SJCRH30 (cell line): ENCODE data around the gene TOP1. TPM values are rescaled to one million over a fixed set of nuclear protein-coding genes. Genes with fewer than 3 reads are reported as not detected.

Experiments
- DNase-seq, 2 experiments: peaks; one replicate each; pipeline ENCODE4 v3.0.0-alpha.2; 2015 to 2020
- H3K27ac ChIP-seq: fragments of 250-450 bp; sonication (Bioruptor Pico); 2 replicates; pipeline ENCODE4 v1.5.1; 2020; ENCODE audit warnings: mild to moderate bottlenecking, moderate library complexity
- H3K27me3 ChIP-seq: fragments of 250-450 bp; sonication (Bioruptor Pico); 2 replicates; pipeline ENCODE4 v1.5.1; 2020; ENCODE audit warnings: mild to moderate bottlenecking, moderate library complexity
- H3K36me3 ChIP-seq: fragments of 250-450 bp; sonication (Bioruptor Pico); 2 replicates; pipeline ENCODE4 v1.5.1; 2020; ENCODE audit warnings: mild to moderate bottlenecking, moderate library complexity
- H3K4me1 ChIP-seq: fragments of 250-450 bp; sonication (Bioruptor Pico); 2 replicates; pipeline ENCODE4 v1.5.1; 2020; ENCODE audit warnings: mild to moderate bottlenecking, moderate library complexity
- H3K4me3 ChIP-seq: fragments of 250-450 bp; sonication (Bioruptor Pico); 2 replicates; pipeline ENCODE4 v1.5.1; 2020; ENCODE audit warnings: mild to moderate bottlenecking, moderate library complexity
- H3K9me3 ChIP-seq: fragments of 250-450 bp; sonication (Bioruptor Pico); replicated peaks from 2 replicates; pipeline ENCODE4 v1.5.1; 2020; ENCODE audit warnings: mild to moderate bottlenecking, moderate library complexity
- total RNA-seq: library from RNA; depleted of rRNA; stranded (reverse); fragments of >200 nt; shearing (Covaris generic); gene quantifications from 2 replicates; pipeline ENCODE4 v1.2.3, GENCODE V29; 2014

The TOP1 gene
- total RNA-seq, 1 experiment from 2014 or later, result 71.9 TPM

- Histone ChIP-seq H3K4me1 (no peaks in the 10 kb centered on the region), H3K27me3 (no peaks in the 10 kb centered on the region), H3K9me3 (no peaks in the 10 kb centered on the region), H3K27ac (no peak overlapping the region), H3K36me3 (peaks cover 16% of the 10 kb centered on the region), H3K4me3 (no peak overlapping the region)
- no peak for DNase-seq
These were observed 123.6 kb downstream of the TOP1 start for GRCh38 chr20:41152108-41152757.

DNA sequence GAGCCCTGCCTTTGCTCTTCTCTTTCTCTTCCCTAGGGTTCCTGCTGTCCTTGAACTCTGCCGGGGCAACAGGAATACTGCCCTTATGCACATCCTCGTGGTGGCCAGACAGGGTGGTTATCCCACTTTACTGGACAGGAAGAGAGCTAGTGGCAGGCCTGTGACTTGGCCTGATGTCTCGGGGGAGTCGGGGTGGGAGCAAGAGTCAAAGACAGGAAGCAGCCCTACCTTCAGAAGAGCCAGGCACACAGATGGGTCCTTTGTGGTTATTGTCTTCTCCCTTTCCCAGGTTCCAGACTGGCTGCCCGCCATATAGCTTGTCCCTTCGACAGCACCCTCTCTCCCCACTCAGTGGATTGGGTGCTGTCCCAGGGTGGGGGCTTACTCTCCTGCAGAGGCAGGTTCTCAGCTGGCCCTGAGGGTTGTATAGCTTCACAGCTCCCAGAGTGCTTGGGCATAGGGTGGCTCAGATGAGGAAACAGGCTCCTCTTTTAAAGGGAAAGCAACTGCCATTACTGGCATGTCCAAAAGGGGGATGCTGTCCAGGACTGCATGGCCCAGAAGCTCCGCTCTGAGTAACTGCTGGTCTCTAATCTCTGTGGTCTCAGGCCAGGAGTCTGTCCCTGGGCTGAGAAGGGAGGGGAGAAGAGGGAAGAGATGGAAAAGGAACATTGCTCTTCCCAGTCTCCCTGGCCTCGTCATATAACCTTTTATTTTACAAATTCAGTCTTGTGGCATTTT lies 126.0 kb downstream of the TOP1 start:
- Histone ChIP-seq H3K4me3 (no peak overlapping the region), H3K36me3 (peaks cover 9% of the 10 kb centered on the region), H3K27me3 (no peaks in the 10 kb centered on the region), H3K9me3 (no peaks in the 10 kb centered on the region), H3K27ac (no peak overlapping the region), H3K4me1 (no peaks in the 10 kb centered on the region)
- no peak for DNase-seq

DNA sequence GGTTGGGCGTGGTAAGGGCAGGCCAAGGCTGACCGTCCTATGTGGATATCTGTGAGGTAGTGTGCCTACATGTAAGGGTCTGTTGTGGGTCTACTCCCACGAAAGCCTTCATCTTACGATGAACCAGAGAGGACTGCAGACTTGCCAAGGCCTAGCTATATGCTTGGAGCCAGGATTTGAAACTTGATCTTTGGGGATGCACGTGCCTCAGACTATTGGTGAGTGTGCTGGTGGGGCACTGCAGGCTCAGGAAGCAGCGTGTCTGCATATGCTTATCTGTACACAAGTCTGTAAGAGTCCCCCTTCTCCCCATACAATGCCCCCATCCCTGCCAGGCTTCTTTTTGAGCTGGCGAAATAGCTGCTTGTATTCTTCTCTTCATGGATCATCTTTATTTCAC lies 126.6 kb downstream of the TOP1 start:
- H3K4me1 ChIP-seq, result no peaks in the 10 kb centered on the region
- no peaks in the 10 kb centered on the region for H3K27me3 ChIP-seq
- no peak for DNase-seq
- H3K36me3 ChIP-seq, result peaks cover 15% of the 10 kb centered on the region
- H3K4me3 ChIP-seq, result no peak overlapping the region
- no peak overlapping the region for H3K27ac ChIP-seq
- H3K9me3 ChIP-seq, result no peaks in the 10 kb centered on the region

- no peaks in the 10 kb centered on the region for H3K27me3 ChIP-seq
- no peak overlapping the region for H3K4me3 ChIP-seq
- no peak for DNase-seq
- no peaks in the 10 kb centered on the region for H3K4me1 ChIP-seq
- no peak overlapping the region for H3K27ac ChIP-seq
- H3K36me3 ChIP-seq, result peaks cover 33% of the 10 kb centered on the region
- H3K9me3 ChIP-seq, result no peaks in the 10 kb centered on the region
These were observed 129.5 kb downstream of the TOP1 start for GRCh38 chr20:41158082-41158625.

GRCh38 chr20:41159547-41159946 lies 130.9 kb downstream of the TOP1 start:
- no peaks in the 10 kb centered on the region for H3K27me3 ChIP-seq
- no peak overlapping the region for H3K27ac ChIP-seq
- no peak overlapping the region for H3K4me3 ChIP-seq
- no peaks in the 10 kb centered on the region for H3K9me3 ChIP-seq
- peaks cover 47% of the 10 kb centered on the region for H3K36me3 ChIP-seq
- no peak for DNase-seq
- no peaks in the 10 kb centered on the region for H3K4me1 ChIP-seq

GRCh38 chr20:41160686-41161085 lies 132.1 kb downstream of the TOP1 start:
- DNase-seq, result no peak
- Histone ChIP-seq H3K4me1 (no peaks in the 10 kb centered on the region), H3K9me3 (no peaks in the 10 kb centered on the region), H3K36me3 (peaks cover 58% of the 10 kb centered on the region), H3K27ac (no peak overlapping the region), H3K4me3 (no peak overlapping the region), H3K27me3 (no peaks in the 10 kb centered on the region)

DNA sequence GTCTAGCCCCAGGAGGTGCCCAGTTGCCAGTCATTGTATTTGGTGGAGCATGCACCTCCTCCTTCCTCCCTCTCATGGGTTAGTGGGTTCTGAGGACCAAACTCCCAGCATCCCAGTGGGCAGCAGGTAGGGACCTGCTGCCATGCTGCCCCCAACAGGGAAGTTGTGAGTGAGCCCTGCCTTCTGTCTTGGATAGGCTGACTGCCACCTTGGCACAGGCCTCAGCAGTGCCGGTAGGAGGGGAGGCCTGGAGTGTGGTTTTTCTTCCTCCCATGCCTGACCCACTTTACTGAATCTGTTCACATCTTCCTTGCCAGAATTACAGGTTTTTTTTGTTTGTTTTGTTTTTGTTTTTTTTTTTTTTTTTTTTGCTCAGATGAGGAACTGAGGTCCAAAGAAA lies 133.3 kb downstream of the TOP1 start:
- DNase-seq, result no peak
- H3K27me3 ChIP-seq, result no peaks in the 10 kb centered on the region
- H3K27ac ChIP-seq, result no peak overlapping the region
- peaks cover 70% of the 10 kb centered on the region for H3K36me3 ChIP-seq
- H3K4me3 ChIP-seq, result no peak overlapping the region
- H3K9me3 ChIP-seq, result no peaks in the 10 kb centered on the region
- no peaks in the 10 kb centered on the region for H3K4me1 ChIP-seq

GRCh38 chr20:41162396-41162795 lies 133.8 kb downstream of the TOP1 start:
- H3K4me1 ChIP-seq, result no peaks in the 10 kb centered on the region
- H3K4me3 ChIP-seq, result no peak overlapping the region
- peaks cover 75% of the 10 kb centered on the region for H3K36me3 ChIP-seq
- no peaks in the 10 kb centered on the region for H3K9me3 ChIP-seq
- no peak overlapping the region for H3K27ac ChIP-seq
- H3K27me3 ChIP-seq, result no peaks in the 10 kb centered on the region
- DNase-seq, result no peak

DNA sequence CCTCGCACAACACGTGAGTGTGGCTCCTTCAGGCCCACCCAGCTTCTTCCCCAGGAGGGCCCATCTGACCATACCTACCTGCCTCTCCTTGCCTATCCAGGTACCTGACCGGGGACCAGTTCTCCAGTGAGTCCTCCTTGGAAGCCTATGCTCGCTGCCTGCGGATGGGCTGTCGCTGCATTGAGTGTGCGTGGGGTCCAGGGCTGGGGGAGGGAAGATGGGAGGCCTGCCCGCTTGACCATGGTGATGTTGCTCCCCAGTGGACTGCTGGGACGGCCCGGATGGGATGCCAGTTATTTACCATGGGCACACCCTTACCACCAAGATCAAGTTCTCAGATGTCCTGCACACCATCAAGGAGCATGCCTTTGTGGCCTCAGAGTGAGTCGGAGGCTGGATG lies 135.2 kb downstream of the TOP1 start:
- Histone ChIP-seq H3K36me3 (peaks cover 90% of the 10 kb centered on the region), H3K27ac (no peak overlapping the region), H3K4me1 (no peaks in the 10 kb centered on the region), H3K27me3 (no peaks in the 10 kb centered on the region), H3K9me3 (no peaks in the 10 kb centered on the region), H3K4me3 (no peak overlapping the region)
- DNase-seq, result no peak

DNA sequence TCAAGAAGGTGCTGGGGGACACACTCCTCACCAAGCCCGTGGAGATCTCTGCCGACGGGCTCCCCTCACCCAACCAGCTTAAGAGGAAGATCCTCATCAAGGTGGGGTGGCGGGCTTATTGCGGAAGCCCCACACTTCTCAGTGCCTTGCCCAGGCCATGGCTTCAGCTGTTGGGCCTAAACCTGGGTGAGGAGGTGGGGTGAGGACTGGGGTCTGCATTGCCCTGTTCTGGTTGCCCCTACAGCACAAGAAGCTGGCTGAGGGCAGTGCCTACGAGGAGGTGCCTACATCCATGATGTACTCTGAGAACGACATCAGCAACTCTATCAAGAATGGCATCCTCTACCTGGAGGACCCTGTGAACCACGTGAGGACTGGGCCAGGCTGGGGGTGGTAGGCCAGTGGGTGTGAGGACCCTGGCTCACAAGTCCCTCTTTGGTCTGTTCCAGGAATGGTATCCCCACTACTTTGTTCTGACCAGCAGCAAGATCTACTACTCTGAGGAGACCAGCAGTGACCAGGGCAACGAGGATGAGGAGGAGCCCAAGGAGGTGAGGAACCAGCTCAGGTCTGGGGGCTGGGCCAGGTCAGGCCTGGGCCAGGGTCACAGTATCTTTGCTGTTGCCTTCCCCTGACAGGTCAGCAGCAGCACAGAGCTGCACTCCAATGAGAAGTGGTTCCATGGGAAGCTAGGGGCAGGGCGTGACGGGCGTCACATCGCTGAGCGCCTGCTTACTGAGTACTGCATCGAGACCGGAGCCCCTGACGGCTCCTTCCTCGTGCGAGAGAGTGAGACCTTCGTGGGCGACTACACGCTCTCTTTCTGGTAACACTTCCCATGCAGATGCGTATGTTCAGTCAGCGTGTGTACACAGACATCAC lies 136.6 kb downstream of the TOP1 start:
- peaks cover 92% of the 10 kb centered on the region for H3K36me3 ChIP-seq
- no peaks in the 10 kb centered on the region for H3K4me1 ChIP-seq
- no peak for DNase-seq
- H3K9me3 ChIP-seq, result no peaks in the 10 kb centered on the region
- H3K27me3 ChIP-seq, result no peaks in the 10 kb centered on the region
- H3K4me3 ChIP-seq, result no peak overlapping the region
- H3K27ac ChIP-seq, result no peak overlapping the region

GRCh38 chr20:41166201-41167117 lies 137.8 kb downstream of the TOP1 start:
- Histone ChIP-seq H3K4me3 (no peak overlapping the region), H3K27me3 (no peaks in the 10 kb centered on the region), H3K27ac (no peak overlapping the region), H3K4me1 (no peaks in the 10 kb centered on the region), H3K9me3 (no peaks in the 10 kb centered on the region), H3K36me3 (peaks cover 96% of the 10 kb centered on the region)
- no peak for DNase-seq

DNA sequence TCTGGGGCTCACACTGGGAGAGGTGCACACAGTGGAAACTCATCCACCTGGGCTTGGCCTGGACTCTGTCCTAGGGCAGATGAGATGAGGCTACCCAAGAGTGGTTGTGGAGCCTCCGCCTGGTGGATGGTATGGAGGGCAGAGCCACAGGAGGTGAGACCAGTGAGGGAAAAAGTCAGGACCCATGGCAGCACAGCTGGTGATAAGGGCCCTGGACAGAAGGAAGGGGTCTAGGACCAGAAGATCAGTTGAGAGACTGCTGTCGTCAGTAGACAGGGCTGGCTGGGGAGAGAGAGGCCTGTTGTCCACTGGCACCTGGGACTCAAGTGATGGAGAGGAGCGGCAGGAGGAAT lies 138.5 kb downstream of the TOP1 start:
- Histone ChIP-seq H3K27me3 (no peaks in the 10 kb centered on the region), H3K9me3 (no peaks in the 10 kb centered on the region), H3K4me3 (no peak overlapping the region), H3K36me3 (peaks cover 97% of the 10 kb centered on the region), H3K27ac (no peak overlapping the region), H3K4me1 (no peaks in the 10 kb centered on the region)
- no peak for DNase-seq

GRCh38 chr20:41167481-41168253 lies 139.0 kb downstream of the TOP1 start:
- Histone ChIP-seq H3K27me3 (no peaks in the 10 kb centered on the region), H3K36me3 (peaks cover 97% of the 10 kb centered on the region), H3K9me3 (no peaks in the 10 kb centered on the region), H3K4me1 (no peaks in the 10 kb centered on the region), H3K27ac (no peak overlapping the region), H3K4me3 (no peak overlapping the region)
- DNase-seq, result no peak
